GM21576 (cell line): Measurements from ENCODE around the gene LPXN.

ENCODE experiments used
- ATAC-seq: cut with Tn5 transposase; IDR thresholded peaks from one replicate; pipeline ENCODE4 v1.9.1; 2021; ENCODE audit warnings: mild to moderate bottlenecking, moderate library complexity; ENCODE audit not compliant: unreplicated experiment

The LPXN gene

GRCh38 chr11:58575377-58576020, at the start of gene LPXN:
Gene LPXN, minus strand, starts transcription at chr11:58575856. Its CDS starts 84 bp downstream, at chr11:58575772.
- ATAC-seq, result no peak

- ATAC-seq, result no peak
These were observed 49.4 kb upstream of the LPXN start for GRCh38 chr11:58625086-58625485.

- no peak for ATAC-seq
These were observed 46.7 kb upstream of the LPXN start, which contains the start of gene CNTF for GRCh38 chr11:58622344-58622743. Gene CNTF, plus strand, starts transcription at chr11:58622665. Its CDS starts 88 bp downstream, at chr11:58622753.

- no peak for ATAC-seq
These were observed 46.1 kb upstream of the LPXN start for GRCh38 chr11:58621586-58622262.

GRCh38 chr11:58617976-58618557, 42.4 kb upstream of the LPXN start:
- no peak for ATAC-seq

- no peak for ATAC-seq
These were observed 40.9 kb upstream of the LPXN start for GRCh38 chr11:58616594-58616993.

- no peak for ATAC-seq
These were observed 39.9 kb upstream of the LPXN start for GRCh38 chr11:58615559-58615958.

GRCh38 chr11:58613228-58613627, 37.6 kb upstream of the LPXN start:
- ATAC-seq, result no peak

- no peak for ATAC-seq
These were observed 34.1 kb upstream of the LPXN start for GRCh38 chr11:58609723-58610122.

GRCh38 chr11:58608331-58608730, 32.7 kb upstream of the LPXN start:
- ATAC-seq, result no peak

GRCh38 chr11:58606930-58607714, 31.5 kb upstream of the LPXN start:
- no peak for ATAC-seq

- ATAC-seq, result no peak
These were observed 24.9 kb upstream of the LPXN start for GRCh38 chr11:58600510-58600909.

- no peak for ATAC-seq
These were observed 22.0 kb upstream of the LPXN start for GRCh38 chr11:58597486-58598144.

GRCh38 chr11:58596621-58597020, 21.0 kb upstream of the LPXN start:
- ATAC-seq, result no peak

GRCh38 chr11:58594826-58595225, 19.2 kb upstream of the LPXN start:
- ATAC-seq, result no peak

- no peak for ATAC-seq
These were observed 17.3 kb upstream of the LPXN start for GRCh38 chr11:58592760-58593472.

GRCh38 chr11:58591659-58592058, 16.0 kb upstream of the LPXN start:
- ATAC-seq, result no peak

GRCh38 chr11:58586998-58587397, 11.3 kb upstream of the LPXN start:
- no peak for ATAC-seq

- ATAC-seq, result no peak
These were observed 6.8 kb upstream of the LPXN start for GRCh38 chr11:58582437-58582836.

GRCh38 chr11:58580311-58580710, 4.7 kb upstream of the LPXN start:
- no peak for ATAC-seq
